NCI-H526 treated with DMSO at 0.1 percent for 48 hours (cell line): ENCODE results near the gene RAB35.

Experiments
- DNase-seq: peaks from one replicate; lab custom pipeline; 2025; lab: John Stamatoyannopoulos, UW

RAB35 gene

GRCh38 chr12:120086801-120087621 is 29.5 kb downstream of the RAB35 start:
- peak; percentile 97 for DNase-seq

DNA sequence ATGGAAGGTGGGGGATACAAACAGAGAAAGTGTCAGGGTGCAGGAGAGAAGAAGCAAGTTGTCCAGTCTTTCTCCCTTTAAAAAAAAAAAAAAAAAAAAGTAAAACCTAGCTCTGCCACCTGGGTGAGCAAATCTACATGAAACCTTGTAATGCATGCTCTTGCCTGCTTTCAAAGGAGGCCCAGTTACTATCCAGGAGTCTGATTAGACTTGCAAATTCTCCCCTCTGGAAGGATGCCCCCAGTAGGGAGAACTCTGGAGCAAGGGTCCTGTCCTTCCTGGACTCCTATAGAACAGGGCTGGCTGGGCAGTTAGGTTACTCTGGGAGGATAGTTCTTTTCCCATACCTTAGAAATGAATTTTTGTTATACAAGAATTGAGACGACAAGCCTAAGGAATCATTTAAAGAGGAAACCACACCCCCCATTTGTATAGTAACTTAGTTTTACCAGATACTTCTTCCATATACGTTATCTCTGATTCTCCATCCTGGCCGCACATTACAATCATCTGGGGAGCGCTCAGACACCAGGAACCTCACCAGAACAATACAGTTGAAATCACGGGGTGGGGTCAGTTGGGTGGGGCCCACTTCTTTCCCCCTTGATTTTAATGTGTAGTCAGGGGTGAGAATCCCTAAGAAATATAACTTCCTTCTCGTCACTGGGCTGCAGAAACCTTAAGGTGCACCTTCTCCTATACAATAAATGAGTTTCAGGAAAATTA is 30.5 kb downstream of the RAB35 start:
- peak; percentile 86 for DNase-seq

DNA sequence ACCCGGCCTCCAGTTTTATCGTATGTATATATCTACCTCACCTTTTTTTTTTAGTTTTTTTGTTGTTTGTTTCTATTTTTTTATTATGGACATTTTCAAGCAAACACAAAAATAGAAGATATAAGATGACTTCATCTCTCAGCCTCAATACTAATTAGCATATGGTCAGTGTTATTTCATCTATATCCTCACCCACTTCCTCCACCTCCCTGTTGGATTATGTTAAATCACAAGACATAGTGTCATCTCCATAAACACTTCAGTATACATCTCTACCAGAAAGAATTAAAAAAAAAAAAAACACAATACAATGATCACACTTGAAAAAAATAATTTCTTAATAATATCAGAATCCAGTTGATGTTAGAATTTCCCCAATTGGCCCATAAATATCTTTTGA is 34.9 kb downstream of the RAB35 start:
- DNase-seq = no peak

DNA sequence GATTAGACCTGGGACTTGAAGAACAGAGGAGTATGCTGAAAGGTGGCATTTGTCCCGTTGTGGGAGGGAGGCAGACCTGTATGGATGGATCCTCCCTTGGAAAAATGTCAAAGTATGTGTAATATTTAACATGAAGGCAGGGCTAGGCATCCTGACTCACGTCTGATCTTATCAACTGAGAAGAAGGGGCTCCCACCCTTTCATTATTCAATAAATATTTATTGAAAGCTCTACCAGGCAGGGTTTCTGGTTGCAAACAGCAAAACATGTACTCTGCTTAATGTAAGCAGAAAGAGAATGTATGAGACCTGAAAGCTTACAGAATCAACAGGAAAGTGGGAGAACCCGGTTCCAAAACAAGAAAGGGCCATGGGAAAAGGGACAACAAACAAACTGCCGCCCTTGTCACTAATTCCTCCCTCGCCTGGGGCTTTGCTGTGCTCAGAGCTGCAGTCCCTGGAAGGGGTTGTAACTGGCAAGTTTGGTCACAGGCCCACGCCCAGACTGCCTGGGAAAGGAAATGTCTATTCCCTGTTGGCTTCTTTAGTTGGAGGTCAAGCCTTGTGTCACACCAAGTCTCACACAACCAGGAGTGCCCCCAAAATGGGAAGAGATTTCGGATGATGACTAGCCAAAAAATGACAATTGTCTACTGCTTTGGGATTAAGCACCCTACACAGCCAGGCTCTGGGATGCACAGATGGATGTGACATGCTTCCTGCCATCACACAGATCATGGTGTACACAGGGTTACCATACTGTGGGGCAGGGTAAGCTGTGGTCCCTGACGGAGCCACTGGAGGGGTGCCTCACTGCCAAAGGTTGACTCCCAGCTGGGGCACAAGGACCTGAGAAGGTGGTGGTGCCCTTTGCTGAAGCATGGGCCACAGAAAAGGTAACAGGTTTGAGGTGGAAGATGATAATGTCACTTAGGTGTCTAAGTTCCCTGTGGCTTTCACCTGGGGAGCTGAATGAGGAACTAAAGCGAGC is 36.8 kb downstream of the RAB35 start:
- DNase-seq = no peak

GRCh38 chr12:120078868-120079267 is 37.7 kb downstream of the RAB35 start:
- DNase-seq = no peak

DNA sequence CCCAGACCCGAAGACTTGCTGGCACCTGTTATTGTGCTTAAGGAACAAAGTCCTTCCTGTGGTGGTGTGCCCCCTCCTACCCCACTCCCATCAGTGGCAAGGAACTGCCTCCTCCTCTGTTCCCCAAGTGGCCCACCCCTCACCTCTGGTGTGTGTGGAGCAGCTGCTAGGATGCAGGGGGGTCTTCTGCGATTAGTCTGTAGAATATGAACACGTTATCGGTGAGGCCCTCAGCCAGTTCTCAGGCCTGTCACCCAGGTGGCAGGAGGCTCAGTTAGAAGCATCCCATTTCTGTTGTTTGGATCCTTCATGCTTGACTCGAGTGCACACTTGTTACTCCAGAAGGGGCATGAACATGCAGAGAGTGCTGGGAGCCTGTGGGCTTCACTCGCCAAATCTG is 39.3 kb downstream of the RAB35 start:
- DNase-seq = no peak

- no peak for DNase-seq
Observed at GRCh38 chr12:120076651-120077050, 39.9 kb downstream of the RAB35 start.

- no peak for DNase-seq
Observed at GRCh38 chr12:120075034-120075616, 41.4 kb downstream of the RAB35 start.

GRCh38 chr12:120072472-120073249 is 43.9 kb downstream of the RAB35 start:
- no peak for DNase-seq

- DNase-seq = no peak
Observed at GRCh38 chr12:120071493-120072020, 45.0 kb downstream of the RAB35 start.

DNA sequence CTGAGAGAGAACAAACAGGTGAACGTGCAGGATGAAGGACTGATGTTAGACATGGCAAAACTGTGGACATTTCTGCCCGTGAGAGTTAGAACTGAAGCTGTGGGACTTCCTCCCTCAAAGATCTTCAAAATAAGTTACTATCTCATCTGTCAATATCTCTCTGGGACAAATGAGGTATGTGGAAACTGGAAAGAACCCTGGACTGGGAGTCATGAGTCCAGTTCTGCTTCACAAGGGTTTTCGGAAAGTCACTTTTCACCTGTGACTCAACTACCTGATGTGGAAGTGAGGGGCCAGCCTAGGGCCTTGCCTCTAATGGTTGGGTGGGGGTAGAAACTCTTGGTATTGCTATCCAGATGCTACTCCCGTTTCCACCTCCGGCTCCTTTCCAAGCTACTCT is 47.3 kb downstream of the RAB35 start:
- DNase-seq = no peak

GRCh38 chr12:120067901-120068300 is 48.7 kb downstream of the RAB35 start:
- no peak for DNase-seq

DNA sequence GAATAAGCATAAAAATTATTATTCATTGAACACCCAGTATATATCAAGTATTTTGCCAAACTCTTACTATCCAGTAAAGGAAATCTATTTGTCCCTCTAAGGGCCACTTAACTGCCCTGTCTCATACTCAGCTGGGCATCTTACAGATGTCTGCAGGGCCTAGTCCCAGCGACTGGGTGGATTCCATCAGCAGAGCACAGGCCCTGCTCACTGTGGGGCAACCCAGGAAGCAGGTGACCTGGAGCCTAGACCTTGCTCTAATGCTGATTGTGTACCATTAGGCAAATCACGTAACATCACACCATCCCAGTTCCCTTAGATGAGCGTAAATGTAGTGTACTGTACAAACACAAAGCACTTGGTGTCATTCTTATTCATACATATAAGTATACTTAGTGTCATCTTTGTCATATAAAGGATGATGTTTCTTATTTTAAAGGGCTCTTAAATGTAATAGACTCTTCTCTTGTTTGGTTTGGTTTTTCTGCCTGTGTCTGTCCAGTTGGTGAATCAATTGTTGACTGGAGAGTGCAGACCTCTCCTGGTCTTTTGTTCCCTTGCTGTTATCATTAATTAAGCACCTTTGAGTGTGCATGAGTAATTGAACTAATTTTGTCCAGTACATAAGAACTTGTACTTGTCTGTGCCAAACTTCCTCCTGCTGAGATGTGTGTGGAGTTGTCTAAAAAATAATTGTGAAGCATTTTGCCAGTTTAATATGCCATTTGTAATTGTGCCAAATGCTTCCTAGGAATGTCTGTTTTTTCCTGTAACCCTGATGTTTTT is 49.3 kb downstream of the RAB35 start:
- peak; percentile 58 for DNase-seq

DNA sequence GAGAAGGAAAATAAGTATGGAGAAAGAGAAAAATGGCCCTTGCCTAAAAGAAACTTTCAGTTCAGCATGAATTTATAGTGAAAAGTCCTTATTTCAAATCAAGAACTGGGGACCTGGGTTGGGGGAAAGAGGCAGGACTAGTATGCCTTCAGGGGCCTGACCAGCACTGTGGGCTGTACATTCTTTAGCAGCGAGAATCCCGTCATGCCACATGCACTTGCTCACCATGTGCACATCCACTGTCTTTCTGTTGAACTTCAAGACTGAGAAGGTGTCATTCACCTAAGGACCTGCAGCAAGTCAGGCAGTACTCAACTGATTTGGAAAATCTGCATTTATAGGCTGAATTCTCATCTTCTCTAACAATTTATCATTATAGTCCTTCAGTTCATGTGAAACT is 50.2 kb downstream of the RAB35 start:
- no peak for DNase-seq

- DNase-seq = no peak
Observed at GRCh38 chr12:120065472-120065871, 51.1 kb downstream of the RAB35 start.

- no peak for DNase-seq
Observed at GRCh38 chr12:120064054-120064940, 52.3 kb downstream of the RAB35 start.

DNA sequence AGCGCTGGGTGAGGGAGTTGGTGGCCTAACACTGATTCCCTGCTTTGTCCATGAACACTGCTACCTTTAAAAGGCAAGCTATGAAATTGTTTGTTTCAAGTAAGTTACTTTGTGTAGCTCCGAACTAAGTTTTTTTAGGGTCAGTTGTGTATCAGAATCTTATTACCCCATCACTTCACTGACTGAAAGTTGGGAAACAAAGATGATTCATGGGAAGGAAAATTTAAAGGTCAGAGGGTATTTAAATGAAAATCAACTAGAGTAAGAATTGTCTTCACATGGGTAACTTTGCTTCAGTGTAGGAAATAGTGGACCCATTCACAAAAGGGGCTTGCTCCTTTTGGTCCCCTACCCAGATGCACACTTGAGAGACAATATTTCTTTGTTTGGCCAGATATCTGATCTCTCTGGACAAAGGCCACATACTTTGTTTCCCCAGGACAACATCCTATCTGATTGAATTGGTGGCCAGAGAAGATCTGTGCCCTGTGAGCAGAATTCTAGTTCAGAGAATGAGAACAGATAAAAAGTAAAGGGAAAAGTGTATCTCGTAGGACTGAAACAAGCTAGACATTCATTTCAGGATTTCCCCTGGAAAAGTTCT is 53.5 kb downstream of the RAB35 start:
- DNase-seq = no peak

DNA sequence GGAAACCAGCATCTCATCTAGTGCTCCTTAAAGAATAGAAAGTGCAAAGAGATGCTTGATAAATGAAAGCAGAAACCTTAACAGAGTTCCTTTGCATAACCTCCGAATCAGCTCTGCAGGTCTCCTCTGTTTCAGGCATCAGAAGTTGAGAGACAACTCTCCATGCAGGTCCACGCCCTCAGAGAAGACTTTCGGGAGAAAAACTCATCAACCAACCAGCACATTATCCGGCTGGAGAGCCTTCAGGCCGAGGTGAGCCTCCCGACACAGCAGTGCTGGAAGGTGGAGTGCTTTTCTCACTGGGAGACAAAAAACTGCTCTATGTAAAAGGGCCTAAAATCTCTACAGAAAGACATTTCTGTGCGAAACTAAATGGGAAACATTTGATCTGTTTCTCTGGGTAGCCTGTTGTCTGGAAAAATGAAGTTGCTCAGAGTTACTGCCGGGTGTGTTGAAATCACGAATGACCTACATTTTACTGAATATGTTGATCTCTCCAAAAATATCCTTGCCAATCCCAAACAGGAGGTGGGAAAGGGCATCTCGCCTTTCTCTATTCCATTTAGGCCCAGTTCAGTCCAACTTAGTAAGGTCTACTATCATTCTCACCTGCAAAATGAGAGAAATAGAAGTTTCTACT is 54.9 kb downstream of the RAB35 start:
- no peak for DNase-seq
